ENCODE measurements around the gene PCF11.
A peak's percentile ranks its signal among the peaks of the same experiment; 100 is the strongest.

Gene PCF11

GRCh38 chr11:83152264-83152663 lies 4.7 kb upstream of the PCF11 start:
- DNase-seq (ENCODE audit: low spot score): no peak

- DNase-seq (ENCODE audit: low spot score): no peak
These were observed 3.2 kb upstream of the PCF11 start for GRCh38 chr11:83153764-83154163.

- peak; percentile 80 for DNase-seq (ENCODE audit: low spot score)
These were observed 561 bp upstream of the PCF11 start for GRCh38 chr11:83156144-83156995.

- DNase-seq (ENCODE audit: low spot score): peak; percentile 23
These were observed 844 bp downstream of the PCF11 start for GRCh38 chr11:83157594-83158356.

- no peak for DNase-seq (ENCODE audit: low spot score)
These were observed 1.4 kb downstream of the PCF11 start for GRCh38 chr11:83158357-83158786.

- no peak for DNase-seq (ENCODE audit: low spot score)
These were observed 2.3 kb downstream of the PCF11 start for GRCh38 chr11:83158965-83159901.

- DNase-seq (ENCODE audit: low spot score): no peak
These were observed 3.3 kb downstream of the PCF11 start for GRCh38 chr11:83159902-83160865.

- no peak for DNase-seq (ENCODE audit: low spot score)
These were observed 4.8 kb downstream of the PCF11 start for GRCh38 chr11:83161610-83162199.

GRCh38 chr11:83162377-83162776 lies 5.4 kb downstream of the PCF11 start:
- DNase-seq (ENCODE audit: low spot score): no peak

- DNase-seq (ENCODE audit: low spot score): no peak
These were observed 9.4 kb downstream of the PCF11 start for GRCh38 chr11:83166193-83166866.

GRCh38 chr11:83168756-83169155 lies 11.8 kb downstream of the PCF11 start:
- DNase-seq (ENCODE audit: low spot score): no peak

- DNase-seq (ENCODE audit: low spot score): no peak
These were observed 13.9 kb downstream of the PCF11 start for GRCh38 chr11:83170865-83171264.

GRCh38 chr11:83172551-83172950 lies 15.6 kb downstream of the PCF11 start:
- no peak for DNase-seq (ENCODE audit: low spot score)

- DNase-seq (ENCODE audit: low spot score): no peak
These were observed 17.1 kb downstream of the PCF11 start for GRCh38 chr11:83174008-83174407.

GRCh38 chr11:83175815-83176214 lies 18.9 kb downstream of the PCF11 start:
- no peak for DNase-seq (ENCODE audit: low spot score)

GRCh38 chr11:83181815-83182214 lies 24.9 kb downstream of the PCF11 start:
- DNase-seq (ENCODE audit: low spot score): no peak

- no peak for DNase-seq (ENCODE audit: low spot score)
These were observed 28.8 kb downstream of the PCF11 start for GRCh38 chr11:83185767-83186166.

GRCh38 chr11:83187465-83187864 lies 30.5 kb downstream of the PCF11 start:
- DNase-seq (ENCODE audit: low spot score): no peak

GRCh38 chr11:83191491-83191890 lies 34.6 kb downstream of the PCF11 start:
- no peak for DNase-seq (ENCODE audit: low spot score)

GRCh38 chr11:83191986-83192385 lies 35.1 kb downstream of the PCF11 start:
- DNase-seq (ENCODE audit: low spot score): no peak
